ENCODE measurements around the gene MSANTD2. TPM values are rescaled to one million over a fixed set of nuclear protein-coding genes. Genes with fewer than 3 reads are reported as not detected.

MSANTD2 gene
- total RNA-seq, 2 experiments from 2014 or later = 6.1 to 6.4 TPM

GRCh38 chr11:124814739-124815138 lies 14.5 kb upstream of the MSANTD2 start:
- H3K4me1 Mint-ChIP-seq (ENCODE audit: low read depth) = peaks cover 4% of the 10 kb centered on the region

GRCh38 chr11:124812876-124813275 lies 12.7 kb upstream of the MSANTD2 start:
- ChIA-PET CTCF (interaction anchor here (0.9 to 1.6 kb wide), 2 partner anchors 15 to 20 kb away, joined by 4 to 5 read pairs; no protein-coding TSS in a partner anchor), POLR2A (no interaction called here)
- peaks cover 4% of the 10 kb centered on the region for H3K4me1 Mint-ChIP-seq (ENCODE audit: low read depth)
- H3K9me3 Mint-ChIP-seq = no peaks in the 10 kb centered on the region
- DNase-seq = no peak
- intact Hi-C loops (cut with micrococcal nuclease) = no loop called here
- peaks cover 33% of the 10 kb centered on the region for H3K27me3 Mint-ChIP-seq
- no peak overlapping the region for H3K27ac Mint-ChIP-seq
- H3K36me3 Mint-ChIP-seq = no peaks in the 10 kb centered on the region
- H3K4me3 Mint-ChIP-seq = no peak overlapping the region

More at GRCh38 chr11:124814739-124815138, 14.5 kb upstream of the MSANTD2 start:
- no peaks in the 10 kb centered on the region for H3K9me3 Mint-ChIP-seq
- H3K27me3 Mint-ChIP-seq = peaks cover 43% of the 10 kb centered on the region
- CTCF ChIA-PET = interaction anchor here (0.6 to 1.2 kb wide), 2 partner anchors 20 to 71 kb away, joined by 3 to 5 read pairs; no protein-coding TSS in a partner anchor
- H3K27ac Mint-ChIP-seq = no peak overlapping the region
- POLR2A ChIA-PET = no interaction called here
- H3K36me3 Mint-ChIP-seq = no peaks in the 10 kb centered on the region
- DNase-seq = no peak
- no peak overlapping the region for H3K4me3 Mint-ChIP-seq
- intact Hi-C loops (cut with micrococcal nuclease) = no loop called here

DNA sequence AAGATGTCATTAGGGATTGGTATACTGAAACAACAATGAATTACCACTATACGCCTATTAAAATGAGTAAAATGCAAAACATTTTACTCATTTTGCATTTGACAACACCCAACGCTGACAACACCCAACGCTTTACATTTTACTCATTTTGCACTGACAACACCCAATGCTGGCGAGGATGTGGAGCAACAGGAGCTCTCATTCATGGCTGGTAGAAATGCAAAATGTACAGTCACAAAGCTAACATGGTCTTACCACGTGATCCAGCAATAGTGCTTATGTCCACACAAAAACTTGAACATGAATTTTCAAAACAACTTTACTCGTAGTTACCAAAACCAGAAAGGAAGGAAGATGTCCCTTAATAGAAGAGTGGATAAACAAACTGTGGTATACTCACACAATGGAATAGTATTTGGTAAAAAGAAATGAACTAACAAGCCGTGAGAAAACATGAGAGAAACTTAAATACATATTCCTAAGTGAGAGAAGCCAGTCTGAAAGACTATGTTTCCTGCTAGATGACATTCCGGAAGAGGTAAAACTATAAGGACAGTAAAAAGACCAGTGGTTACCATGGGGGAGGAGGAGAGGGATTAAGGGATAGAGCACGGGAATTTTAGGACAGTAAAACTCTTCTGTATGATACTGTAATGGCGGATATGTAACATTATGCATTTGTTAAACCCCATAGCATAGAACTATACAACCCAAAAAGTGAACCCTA lies 11.4 kb upstream of the MSANTD2 start:
- Mint-ChIP-seq H3K27me3 (peaks cover 24% of the 10 kb centered on the region), H3K4me1 (ENCODE audit: low read depth) (peaks cover 4% of the 10 kb centered on the region)
- CTCF ChIA-PET = no interaction called here

DNA sequence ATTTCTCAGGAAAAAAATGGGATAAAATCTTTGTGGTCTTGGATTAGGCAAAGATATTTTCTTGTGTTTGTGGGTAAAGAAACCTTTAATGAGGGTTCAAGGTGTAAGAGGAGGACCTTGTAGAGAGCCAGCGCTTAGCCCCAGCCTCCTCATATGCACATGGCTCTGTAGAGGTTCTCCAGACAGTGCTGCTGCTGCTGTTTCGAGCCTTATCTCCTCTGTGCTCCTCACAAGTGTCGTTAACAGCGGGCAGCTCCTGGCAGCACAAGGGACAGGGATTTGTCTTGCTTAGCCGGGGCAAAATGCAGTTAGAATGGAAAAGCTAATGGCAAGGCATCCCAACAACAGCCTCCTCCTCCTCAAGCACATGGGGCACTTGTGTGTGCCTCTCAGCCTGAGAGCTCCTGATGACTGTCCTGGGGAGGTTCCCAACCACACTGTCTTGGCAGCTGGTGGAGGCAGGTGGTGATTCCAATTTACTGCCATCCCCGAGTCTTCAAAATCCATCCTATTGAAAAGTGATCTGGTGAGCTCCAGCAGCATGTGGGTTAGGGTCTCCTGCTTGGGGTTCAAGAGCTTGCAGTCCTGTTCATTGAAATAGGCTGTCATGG lies 7.6 kb upstream of the MSANTD2 start:
- CTCF ChIA-PET = interaction anchor here (0.9 to 3.9 kb wide), 3 partner anchors 14 to 139 kb away, joined by 3 to 22 read pairs (median 6); no protein-coding TSS in a partner anchor
- POLR2A ChIA-PET = no interaction called here
- Mint-ChIP-seq H3K4me3 (no peak overlapping the region), H3K4me1 (ENCODE audit: low read depth) (no peaks in the 10 kb centered on the region), H3K27ac (no peak overlapping the region), H3K27me3 (peaks cover 9% of the 10 kb centered on the region), H3K9me3 (no peaks in the 10 kb centered on the region), H3K36me3 (no peaks in the 10 kb centered on the region)
- intact Hi-C loops (cut with micrococcal nuclease) = no loop called here
- no peak for DNase-seq

More for the DNA sequence above, 11.4 kb upstream of the MSANTD2 start:
- no peak overlapping the region for H3K4me3 Mint-ChIP-seq
- intact Hi-C loops (cut with micrococcal nuclease) = no loop called here
- no peak overlapping the region for H3K27ac Mint-ChIP-seq
- no peaks in the 10 kb centered on the region for H3K36me3 Mint-ChIP-seq
- POLR2A ChIA-PET = no interaction called here
- H3K9me3 Mint-ChIP-seq = no peaks in the 10 kb centered on the region
- DNase-seq = no peak

GRCh38 chr11:124807201-124807600 lies 7.0 kb upstream of the MSANTD2 start:
- CTCF ChIA-PET = interaction anchor here (0.9 to 3.9 kb wide), 3 partner anchors 13 to 138 kb away, joined by 3 to 22 read pairs (median 6); no protein-coding TSS in a partner anchor
- intact Hi-C loops (cut with micrococcal nuclease) = no loop called here
- Mint-ChIP-seq H3K27me3 (peaks cover 6% of the 10 kb centered on the region), H3K9me3 (no peaks in the 10 kb centered on the region), H3K27ac (no peak overlapping the region), H3K4me1 (ENCODE audit: low read depth) (no peaks in the 10 kb centered on the region), H3K4me3 (no peak overlapping the region), H3K36me3 (no peaks in the 10 kb centered on the region)
- POLR2A ChIA-PET = no interaction called here
- DNase-seq = no peak

GRCh38 chr11:124804884-124805283 lies 4.7 kb upstream of the MSANTD2 start:
- intact Hi-C loops (cut with micrococcal nuclease) = no loop called here
- ChIA-PET CTCF (interaction anchor here (0.6 to 3.9 kb wide), 4 partner anchors 11 to 265 kb away, joined by 3 to 22 read pairs (median 8); no protein-coding TSS in a partner anchor), POLR2A (no interaction called here)
- H3K27ac Mint-ChIP-seq = no peak overlapping the region
- H3K4me3 Mint-ChIP-seq = no peak overlapping the region
- peaks cover 9% of the 10 kb centered on the region for H3K4me1 Mint-ChIP-seq (ENCODE audit: low read depth)
- H3K36me3 Mint-ChIP-seq = no peaks in the 10 kb centered on the region
- H3K9me3 Mint-ChIP-seq = no peaks in the 10 kb centered on the region
- no peak for DNase-seq
- H3K27me3 Mint-ChIP-seq = peaks cover 1% of the 10 kb centered on the region

DNA sequence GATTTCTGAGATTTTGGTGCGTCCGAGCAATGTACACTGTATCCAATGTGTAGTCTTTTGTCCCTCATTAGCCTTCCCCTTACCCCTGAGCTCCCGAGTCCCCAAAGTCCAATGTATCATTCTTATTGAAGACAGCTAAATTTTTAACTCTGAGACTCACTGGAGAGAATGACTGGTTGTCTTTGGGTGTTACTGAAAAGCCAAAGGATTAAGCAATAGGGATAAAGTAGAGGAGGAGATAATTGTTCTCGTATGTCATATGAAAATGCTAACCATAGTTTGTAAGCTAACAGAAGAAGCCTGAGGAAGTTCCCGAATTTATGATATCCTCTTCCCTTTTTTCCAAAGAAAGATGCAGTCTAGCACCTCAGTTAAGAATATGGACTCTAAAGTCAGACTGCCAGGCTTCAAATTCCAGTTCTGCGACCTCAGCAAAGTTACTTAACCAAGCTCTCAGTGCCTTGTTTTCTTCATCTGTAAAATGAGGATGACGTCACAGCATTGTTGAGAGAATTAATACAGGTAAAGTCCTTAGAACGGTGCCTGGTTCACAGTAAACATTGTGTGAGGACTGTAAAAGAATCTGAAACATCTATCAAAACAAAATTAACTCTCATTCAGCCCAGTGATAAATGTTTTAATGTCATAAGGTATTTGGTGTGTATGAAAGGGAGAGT lies 1.6 kb upstream of the MSANTD2 start:
- Mint-ChIP-seq H3K27me3 (no peaks in the 10 kb centered on the region), H3K4me1 (ENCODE audit: low read depth) (peaks cover 27% of the 10 kb centered on the region), H3K4me3 (no peak overlapping the region), H3K27ac (peak overlapping the region; percentile 28), H3K9me3 (no peaks in the 10 kb centered on the region), H3K36me3 (no peaks in the 10 kb centered on the region)
- intact Hi-C loops (cut with micrococcal nuclease) = loop anchor here (2.0 kb wide), 1 partner anchor 75 kb away; no protein-coding TSS in a partner anchor
- DNase-seq = no peak
- CTCF ChIA-PET = interaction anchor here (0.8 to 6.6 kb wide), 10 partner anchors 9 to 132 kb away, joined by 3 to 61 read pairs (median 8); partner anchors contain the start of gene ROBO3
- POLR2A ChIA-PET = interaction anchor here (0.6 to 1.0 kb wide), 4 partner anchors 12 to 39 kb away, joined by 3 to 4 read pairs (median 3); partner anchors contain the start of gene ESAM

GRCh38 chr11:124801014-124801413 lies 808 bp upstream of the MSANTD2 start:
- H3K4me1 Mint-ChIP-seq (ENCODE audit: low read depth) = peaks cover 27% of the 10 kb centered on the region
- peak overlapping the region; percentile 94 for H3K27ac Mint-ChIP-seq
- intact Hi-C loops (cut with micrococcal nuclease) = loop anchor here (2.0 kb wide), 1 partner anchor 76 kb away; no protein-coding TSS in a partner anchor
- peak overlapping the region; percentile 82 for H3K4me3 Mint-ChIP-seq
- H3K36me3 Mint-ChIP-seq = no peaks in the 10 kb centered on the region
- ChIA-PET POLR2A (interaction anchor here (0.6 to 2.9 kb wide), 9 partner anchors 13 to 178 kb away, joined by 3 to 16 read pairs (median 4); partner anchors contain the start of genes ESAM, SIAE, SPA17 and TBRG1), CTCF (interaction anchor here (1.0 to 6.6 kb wide), 12 partner anchors 9 to 179 kb away, joined by 3 to 61 read pairs (median 7); partner anchors contain the start of genes ROBO3 and TBRG1)
- DNase-seq = no peak
- no peaks in the 10 kb centered on the region for H3K27me3 Mint-ChIP-seq
- no peaks in the 10 kb centered on the region for H3K9me3 Mint-ChIP-seq

DNA sequence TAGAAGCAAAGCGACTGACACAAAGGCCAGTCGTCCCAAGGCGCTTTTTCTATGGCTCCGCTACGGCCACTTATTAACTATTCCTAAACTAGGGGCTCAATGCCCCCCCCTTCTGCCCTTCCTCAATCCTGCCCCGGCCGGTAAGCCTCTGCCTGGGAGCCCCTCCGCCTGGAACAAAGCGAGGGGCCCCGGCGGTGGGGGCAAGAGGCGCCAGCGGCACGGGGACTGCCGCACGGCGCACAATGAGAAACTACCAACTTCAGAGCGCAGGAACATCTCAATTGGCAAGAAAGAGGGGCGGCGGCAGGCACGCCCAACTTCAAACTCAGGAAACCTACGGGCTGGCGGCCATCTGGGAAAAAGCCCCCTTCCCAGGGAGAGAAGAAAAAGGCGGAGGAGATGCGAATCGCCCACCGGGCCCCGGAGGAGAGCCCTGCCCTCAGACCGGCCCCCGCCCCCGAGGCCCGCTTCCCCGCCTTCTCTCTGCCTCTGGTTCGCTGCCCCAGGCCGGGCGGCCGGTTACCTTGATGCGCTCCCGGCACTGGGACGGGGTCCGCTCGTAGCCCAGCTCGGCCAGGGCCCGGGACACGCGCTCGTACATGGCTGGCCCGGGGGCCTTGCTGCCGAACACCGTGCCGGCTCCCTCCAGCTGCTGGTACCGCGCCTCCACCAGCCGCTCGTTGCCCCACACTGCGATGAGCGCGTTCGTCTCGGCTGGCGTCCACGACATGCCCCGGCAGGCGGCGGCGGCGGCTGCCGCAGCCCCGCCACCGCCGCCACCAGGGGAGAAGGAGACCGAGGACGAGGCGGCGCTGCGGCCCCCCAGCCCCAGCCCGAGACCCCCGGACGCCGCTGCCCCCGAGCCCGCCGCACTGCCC lies 619 bp downstream of the MSANTD2 start:
- CTCF ChIA-PET = interaction anchor here (1.0 to 6.6 kb wide), 15 partner anchors 8 to 177 kb away, joined by 3 to 61 read pairs (median 7); partner anchors contain the start of genes ROBO3, SIAE, SPA17 and TBRG1
- H3K4me3 Mint-ChIP-seq = peak overlapping the region; percentile 89

GRCh38 chr11:124798991-124799347 lies 1.2 kb downstream of the MSANTD2 start:
- H3K4me1 Mint-ChIP-seq (ENCODE audit: low read depth) = peaks cover 29% of the 10 kb centered on the region
- peak overlapping the region; percentile 88 for H3K27ac Mint-ChIP-seq
- H3K4me3 Mint-ChIP-seq = peak overlapping the region; percentile 89
- no peaks in the 10 kb centered on the region for H3K9me3 Mint-ChIP-seq
- no peaks in the 10 kb centered on the region for H3K36me3 Mint-ChIP-seq
- H3K27me3 Mint-ChIP-seq = no peaks in the 10 kb centered on the region
- intact Hi-C loops (cut with micrococcal nuclease) = loop anchor here (1.0 to 5.0 kb wide), 5 partner anchors 36 to 312 kb away; partner anchors contain the start of genes TBRG1 and TMEM218
- no peak for DNase-seq
- POLR2A ChIA-PET = interaction anchor here (1.1 to 2.9 kb wide), 3 partner anchors 38 to 176 kb away, joined by 3 to 16 read pairs (median 5); partner anchors contain the start of genes SPA17 and TBRG1
- CTCF ChIA-PET = interaction anchor here (1.3 to 6.6 kb wide), 7 partner anchors 35 to 129 kb away, joined by 3 to 61 read pairs (median 18); partner anchors contain the start of genes SIAE and SPA17

More for the DNA sequence above, 619 bp downstream of the MSANTD2 start:
- no peaks in the 10 kb centered on the region for H3K36me3 Mint-ChIP-seq
- intact Hi-C loops (cut with micrococcal nuclease) = loop anchor here (1.0 to 5.0 kb wide), 8 partner anchors 36 to 312 kb away; partner anchors contain the start of genes SIAE, SPA17, TBRG1 and TMEM218
- DNase-seq = peak; percentile 50
- POLR2A ChIA-PET = interaction anchor here (1.0 to 2.9 kb wide), 9 partner anchors 12 to 177 kb away, joined by 3 to 16 read pairs (median 5); partner anchors contain the start of genes SIAE, SPA17 and TBRG1
- H3K4me1 Mint-ChIP-seq (ENCODE audit: low read depth) = peaks cover 29% of the 10 kb centered on the region
- no peaks in the 10 kb centered on the region for H3K9me3 Mint-ChIP-seq
- H3K27ac Mint-ChIP-seq = peak overlapping the region; percentile 88
- no peaks in the 10 kb centered on the region for H3K27me3 Mint-ChIP-seq
